GM21360 (cell line): Measurements from ENCODE around the gene ANXA8L1.
"Not testable (repeated sequence)": the region's sequence is repeated elsewhere in the genome, so short reads cannot be mapped to it uniquely, and the experiment has no call there.

ENCODE experiments used
- ATAC-seq: cut with Tn5 transposase; IDR thresholded peaks from one replicate; pipeline ENCODE4 v1.9.1; 2021; ENCODE audit warnings: mild to moderate bottlenecking, moderate library complexity; ENCODE audit not compliant: unreplicated experiment

The ANXA8L1 gene

DNA sequence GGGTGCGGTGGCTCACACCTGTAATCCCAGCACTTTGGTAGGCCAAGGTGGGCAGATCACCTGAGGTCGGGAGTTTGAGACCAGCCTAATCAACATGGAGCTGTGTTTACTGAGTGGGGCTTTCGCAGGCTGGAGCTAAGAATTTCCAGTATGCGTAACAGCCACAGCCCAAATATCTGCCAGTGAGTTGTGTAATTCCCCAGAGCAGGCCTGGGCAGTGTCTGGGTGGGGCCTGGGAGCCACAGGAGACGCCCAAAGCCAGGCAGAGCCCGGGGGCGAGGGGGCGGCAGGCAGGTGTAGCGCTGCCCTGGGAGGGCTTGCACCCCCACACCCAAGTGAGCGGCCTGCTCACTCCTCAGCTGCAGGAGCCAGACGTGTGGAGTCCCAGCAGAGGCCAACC, at the start of gene ANXA8L1:
Gene ANXA8L1 (plus strand): TSS at position 371 of the 400 bp plus-strand sequence. CDS start 76 bp downstream, outside the sequence.
- ATAC-seq, result not testable (repeated sequence)

DNA sequence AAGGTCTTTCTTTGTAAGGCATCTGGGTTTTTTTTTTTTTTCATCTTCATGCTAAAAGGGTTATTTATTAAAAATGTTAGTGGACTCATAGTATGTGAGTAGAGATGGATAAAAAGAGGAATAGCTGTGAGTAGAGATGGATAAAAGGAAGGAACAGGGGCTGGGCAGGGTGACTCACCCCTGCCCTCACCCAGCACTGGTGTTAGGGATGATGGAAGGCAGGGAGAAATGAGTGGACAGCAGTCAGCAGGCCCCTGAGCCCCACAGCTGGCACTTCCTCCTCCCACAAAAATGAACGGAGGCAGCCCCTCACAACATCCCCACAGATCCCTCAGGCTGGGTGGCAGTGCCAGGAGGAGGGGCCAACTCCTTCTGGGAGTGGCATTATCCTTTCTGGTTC, 49.5 kb upstream of the ANXA8L1 start:
- ATAC-seq, result no peak

- ATAC-seq, result no peak
Observed at GRCh38 chr10:46326971-46327370, 48.6 kb upstream of the ANXA8L1 start.

GRCh38 chr10:46327685-46328084, 47.9 kb upstream of the ANXA8L1 start:
- no peak for ATAC-seq

DNA sequence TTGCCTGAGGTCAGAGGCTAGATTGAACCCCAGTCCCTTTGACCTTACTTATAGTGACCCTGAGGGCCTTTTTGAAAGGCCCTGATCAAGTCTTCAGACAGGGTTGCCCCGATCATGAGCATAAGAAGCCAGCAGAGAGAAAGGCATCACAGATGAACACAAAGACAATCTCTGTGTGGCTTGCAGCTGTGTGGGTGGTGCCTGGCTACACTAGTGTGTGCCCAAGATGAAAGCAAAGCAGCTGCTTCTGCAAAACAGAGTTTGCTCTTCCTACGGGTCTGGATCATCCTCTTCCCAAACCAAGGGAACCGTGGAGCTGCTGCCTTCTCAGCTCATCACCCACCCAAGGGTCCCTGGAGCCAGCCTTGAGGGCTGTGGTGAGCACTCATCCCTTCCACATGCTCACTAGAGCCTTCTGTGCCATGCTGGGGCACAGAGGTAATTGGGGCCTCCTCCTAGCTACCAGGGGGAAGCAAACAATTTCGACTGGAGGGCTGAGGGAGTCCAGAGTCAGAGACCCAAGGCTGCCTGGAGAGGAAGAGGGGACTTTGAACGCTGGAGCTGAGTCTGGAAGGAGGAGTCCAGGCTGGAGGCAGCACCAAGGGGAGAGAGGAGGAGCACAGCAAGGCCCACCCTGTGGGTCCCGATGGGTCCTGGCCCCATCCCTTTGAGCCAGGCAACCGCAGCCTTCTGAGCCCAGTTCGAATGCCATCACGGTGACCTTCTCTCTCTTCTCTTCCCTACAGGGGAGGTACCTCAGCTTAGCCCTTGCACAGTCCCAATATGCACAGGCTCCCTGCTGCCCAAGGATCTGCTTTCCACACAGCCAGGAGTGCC, 46.5 kb upstream of the ANXA8L1 start:
- no peak for ATAC-seq

DNA sequence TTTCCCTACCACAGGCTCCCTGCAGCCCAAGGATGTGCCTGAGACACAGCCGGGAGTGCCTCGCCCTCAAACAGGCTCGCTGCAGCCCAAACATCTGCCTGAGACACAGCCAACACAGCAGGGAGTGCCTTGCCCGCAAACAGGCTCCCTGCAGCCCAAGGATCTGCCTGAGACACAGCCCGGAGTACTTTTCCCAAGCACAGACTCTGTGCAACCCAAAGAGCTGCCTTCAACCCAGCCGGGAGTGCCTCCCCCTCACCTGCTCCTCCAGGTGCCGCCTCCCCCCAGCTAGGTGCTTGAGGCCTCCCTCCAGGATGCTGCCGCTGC, 45.9 kb upstream of the ANXA8L1 start:
- no peak for ATAC-seq

DNA sequence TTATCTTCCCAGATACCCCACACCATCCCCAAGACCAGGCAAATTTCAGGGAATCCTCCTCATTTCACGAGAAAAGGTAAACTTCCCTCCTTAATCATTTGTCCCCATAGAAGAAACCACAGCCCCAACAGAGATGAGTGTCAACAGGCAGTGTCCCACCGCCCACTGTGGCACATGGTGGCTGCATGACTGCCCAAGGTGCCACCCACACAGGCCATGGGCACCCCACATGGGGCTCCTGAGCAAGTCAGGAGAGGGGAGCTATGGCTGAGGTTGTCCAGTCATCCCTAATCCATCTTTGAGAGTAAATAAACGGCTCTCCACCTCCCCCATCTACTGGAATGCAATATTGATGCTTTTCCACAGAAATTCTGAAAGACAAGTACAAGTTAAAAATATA, 44.7 kb upstream of the ANXA8L1 start:
- ATAC-seq, result no peak

DNA sequence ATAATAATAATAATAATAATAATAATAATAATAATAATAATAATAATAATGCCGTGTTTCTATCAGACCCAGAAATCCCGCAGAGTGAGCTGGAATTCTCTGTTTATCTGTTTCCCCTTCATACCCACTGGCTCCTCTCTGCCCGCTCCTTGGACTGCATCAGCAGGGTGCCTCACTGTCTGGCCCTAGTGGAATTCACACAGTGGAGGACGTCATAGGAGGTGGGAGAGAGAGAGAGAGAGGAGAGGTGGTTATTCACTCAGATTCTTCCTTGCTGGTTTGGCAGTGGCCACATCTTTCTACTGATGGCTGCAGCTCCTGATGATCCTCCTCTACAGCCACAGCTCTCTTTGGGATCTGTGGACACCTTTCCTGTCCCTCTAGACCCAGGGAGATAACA, 10.1 kb upstream of the ANXA8L1 start:
- ATAC-seq, result not testable (repeated sequence)

GRCh38 chr10:46367209-46367608, 8.4 kb upstream of the ANXA8L1 start:
- not testable (repeated sequence) for ATAC-seq

DNA sequence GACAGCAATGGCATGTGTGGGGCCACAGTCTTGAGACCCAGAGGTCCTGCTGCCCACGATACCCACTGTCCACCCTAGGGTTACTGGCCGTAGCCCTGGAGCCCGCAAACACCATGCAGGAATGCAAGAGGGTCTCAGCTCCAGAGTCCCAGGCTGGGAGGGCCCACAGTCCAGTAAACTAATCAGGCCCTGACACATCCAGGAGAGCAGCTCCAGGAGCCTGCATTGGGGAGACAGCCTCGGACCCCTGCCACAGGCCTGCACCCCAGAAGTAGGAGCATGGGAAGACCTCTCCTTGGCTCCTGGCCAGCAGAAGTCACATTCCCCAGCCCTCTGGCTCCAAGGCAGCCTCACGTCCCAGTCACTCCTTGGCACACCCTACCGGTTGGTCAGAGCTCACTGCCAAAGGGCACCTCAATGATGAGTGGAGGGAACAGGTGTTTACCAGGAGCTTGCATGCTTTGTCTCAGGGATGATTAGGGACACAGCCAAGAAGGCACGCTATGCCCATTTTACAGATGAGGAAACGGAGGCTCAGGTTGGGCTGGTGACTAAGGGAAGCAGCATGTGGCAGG, 7.8 kb upstream of the ANXA8L1 start:
- not testable (repeated sequence) for ATAC-seq

GRCh38 chr10:46368956-46369355, 6.6 kb upstream of the ANXA8L1 start:
- not testable (repeated sequence) for ATAC-seq

GRCh38 chr10:46374410-46374809, 1.2 kb upstream of the ANXA8L1 start:
- ATAC-seq, result not testable (repeated sequence)

GRCh38 chr10:46377022-46377421, 1.4 kb downstream of the ANXA8L1 start:
- ATAC-seq, result not testable (repeated sequence)

DNA sequence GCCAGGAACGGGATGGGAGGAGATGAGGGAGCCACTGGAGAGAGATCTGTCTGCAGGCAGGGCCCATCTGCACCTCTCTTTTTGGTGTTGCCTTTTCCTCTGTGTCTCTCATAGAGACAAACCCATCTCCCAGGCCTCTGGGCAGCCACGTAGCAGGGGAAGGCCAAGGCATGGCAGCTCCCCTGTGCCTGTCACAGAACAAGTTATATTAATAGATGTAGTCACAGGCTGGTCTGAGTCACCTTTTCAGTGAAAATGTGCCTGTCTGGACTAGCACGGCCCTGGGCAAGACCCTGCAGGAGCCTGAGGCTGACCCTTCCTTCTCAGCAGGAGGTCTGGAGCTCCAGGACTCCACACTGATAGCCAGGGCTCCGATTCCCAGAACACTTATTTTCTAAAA, 2.1 kb downstream of the ANXA8L1 start:
- not testable (repeated sequence) for ATAC-seq

GRCh38 chr10:46378108-46378507, 2.5 kb downstream of the ANXA8L1 start:
- ATAC-seq, result not testable (repeated sequence)

- not testable (repeated sequence) for ATAC-seq
Observed at GRCh38 chr10:46379233-46379848, 3.8 kb downstream of the ANXA8L1 start.

DNA sequence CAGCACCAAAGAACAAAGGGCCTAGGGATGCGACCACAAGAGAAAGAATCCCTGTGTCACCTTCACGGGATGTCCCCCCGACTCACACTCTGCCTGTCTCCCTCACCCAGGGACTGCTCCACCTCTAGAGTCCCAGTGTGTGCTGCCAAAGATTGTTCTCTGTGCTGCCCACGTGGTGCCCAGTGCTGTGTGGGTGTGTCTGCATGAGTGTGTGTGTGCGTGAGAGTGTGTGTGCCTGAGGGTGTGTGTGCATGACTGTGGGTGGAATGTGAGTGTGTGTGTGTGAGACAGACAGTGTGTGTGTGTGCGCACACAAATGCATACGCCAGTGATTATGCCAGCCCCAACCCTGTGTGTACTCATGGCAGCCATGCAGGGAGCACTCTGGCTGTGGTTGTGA, 10.3 kb downstream of the ANXA8L1 start:
- not testable (repeated sequence) for ATAC-seq

DNA sequence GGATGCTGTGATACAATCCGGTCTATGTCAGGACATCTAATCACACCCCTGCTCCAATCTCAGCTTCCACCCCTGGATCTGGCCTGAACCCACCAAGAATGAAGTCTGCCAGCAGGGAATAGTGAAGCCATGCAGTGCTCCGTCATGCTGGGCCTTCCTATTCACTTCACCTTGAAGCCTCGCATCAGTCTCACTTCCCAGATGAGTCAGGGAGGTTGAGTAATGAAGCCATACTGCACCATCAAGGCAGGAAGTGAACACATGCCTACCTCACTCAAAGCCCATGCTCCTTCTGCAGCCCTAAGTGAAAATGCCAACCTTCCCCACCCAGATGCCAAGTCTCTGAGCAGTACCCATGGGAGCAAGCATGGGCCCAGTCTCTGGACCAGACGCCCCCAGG, 11.1 kb downstream of the ANXA8L1 start:
- ATAC-seq, result peak; percentile 69

DNA sequence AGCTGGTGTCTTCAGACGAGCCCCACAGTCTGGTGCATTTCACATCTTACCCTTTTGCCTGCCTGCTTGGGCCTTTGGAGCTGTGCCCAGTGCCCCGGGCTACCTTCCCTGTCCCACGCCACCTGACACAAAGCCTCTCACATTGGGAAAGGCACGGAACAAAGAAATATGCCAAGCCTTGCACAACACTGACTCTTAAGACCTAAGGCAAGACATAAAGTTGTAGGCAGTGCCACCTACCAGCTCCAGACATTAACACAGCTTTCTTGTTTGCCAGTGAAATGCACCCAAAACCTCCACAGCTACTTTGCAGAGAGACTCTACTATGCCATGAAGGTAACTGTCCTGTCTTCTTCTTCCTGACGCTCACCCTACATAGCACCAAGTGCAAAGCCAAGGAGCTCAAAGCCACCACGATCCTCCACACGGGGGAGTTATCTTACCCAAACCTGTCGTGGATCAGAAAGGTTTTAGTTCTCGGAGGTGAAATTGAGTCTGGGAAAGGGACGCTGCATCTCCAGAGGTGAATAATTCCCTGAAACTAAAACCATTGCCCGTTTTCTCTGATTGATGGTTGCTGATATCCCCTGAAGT, 11.8 kb downstream of the ANXA8L1 start:
- not testable (repeated sequence) for ATAC-seq

- not testable (repeated sequence) for ATAC-seq
Observed at GRCh38 chr10:46391422-46391821, 15.8 kb downstream of the ANXA8L1 start.

DNA sequence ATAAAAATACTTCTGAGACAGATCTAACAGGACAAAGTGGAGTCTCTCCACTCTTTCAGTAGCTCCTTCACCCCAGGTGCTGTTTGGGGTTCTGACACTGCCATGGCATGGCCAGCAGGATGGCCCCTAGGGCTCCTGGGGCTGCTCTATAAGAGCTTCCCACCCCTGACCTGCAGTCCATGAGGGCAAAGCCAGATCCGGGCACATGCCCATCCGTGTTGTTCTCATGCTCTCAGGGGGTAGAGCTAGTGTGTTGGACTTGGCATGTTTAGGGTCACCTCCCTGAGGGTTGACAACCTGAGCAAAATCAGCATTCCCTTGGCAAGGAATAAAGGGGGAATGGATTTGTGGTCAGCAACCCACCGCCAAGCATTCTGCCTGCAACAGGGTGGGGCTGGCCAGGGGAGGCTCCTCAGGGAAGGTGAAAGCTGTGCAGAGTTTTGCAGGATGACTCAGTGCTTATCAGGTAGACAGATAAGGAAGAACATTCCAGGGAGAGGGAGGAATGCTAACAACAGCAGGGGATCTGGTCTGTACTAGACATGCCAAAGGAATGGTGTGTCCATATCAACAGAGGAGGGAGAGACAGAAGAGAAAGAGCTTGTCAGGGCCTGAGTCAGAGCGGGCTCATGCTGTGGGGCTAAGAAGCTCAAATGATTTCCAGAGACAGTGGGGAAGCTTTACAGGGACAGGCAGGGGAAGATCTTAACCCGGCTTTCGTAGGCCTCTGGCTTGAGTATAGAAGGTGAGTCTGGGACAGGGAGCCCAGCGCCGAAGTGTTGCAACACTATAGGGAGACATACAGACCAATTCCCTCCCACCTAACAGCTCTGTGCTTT, 21.1 kb downstream of the ANXA8L1 start:
- not testable (repeated sequence) for ATAC-seq
